ENCODE measurements around the gene FBXL16.

DNA sequence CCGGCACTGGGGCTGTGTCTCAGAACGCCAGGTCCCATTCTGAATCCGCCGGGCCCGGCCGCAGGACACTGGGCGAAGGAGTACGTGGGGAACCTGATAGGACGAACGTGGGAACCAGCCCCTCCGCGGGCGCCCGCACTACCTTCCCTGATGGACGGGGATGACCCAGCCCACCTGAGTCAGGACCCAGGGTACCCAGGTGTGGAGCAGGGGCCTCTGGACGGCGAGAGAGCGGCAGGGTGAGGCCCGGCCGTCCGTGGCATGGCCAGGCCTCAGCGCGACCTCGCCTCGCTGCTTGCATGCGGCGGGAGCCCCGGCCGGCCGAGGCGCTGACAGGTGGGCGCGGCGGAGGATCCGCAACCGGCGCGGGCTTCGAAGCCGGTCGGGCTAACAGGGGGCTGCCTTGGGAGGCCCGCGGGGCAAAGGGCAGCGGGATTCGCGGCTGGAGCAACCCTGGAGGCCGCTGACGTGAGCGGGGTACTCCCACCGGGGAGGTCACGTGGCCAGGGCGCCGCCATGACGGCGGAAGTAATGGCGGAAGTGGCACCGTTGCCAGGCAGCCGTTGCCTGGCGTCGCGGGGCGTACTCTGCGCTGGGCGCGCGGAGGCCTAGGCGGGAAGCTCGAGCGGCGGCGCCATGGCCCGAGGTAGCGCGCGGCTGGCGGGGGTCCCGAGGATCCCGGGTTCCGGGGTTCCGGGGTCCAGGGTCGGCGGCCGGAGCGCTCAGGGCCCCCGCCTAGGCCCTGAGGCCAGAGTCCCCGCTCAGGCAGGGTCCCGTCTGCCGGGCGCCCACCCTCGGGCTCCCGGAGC, 56.6 kb downstream of the FBXL16 start, which contains the start of gene WDR90:
- TF ChIP-seq TCF12 (IDR thresholded peaks at IDR 0.05; ENCODE audit: low read depth), result no peak; the same call in 1 of the 2 replicates
- TF ChIP-seq CEBPB (IDR thresholded peaks at IDR 0.05), result no peak
- peak; percentile 97 for TF ChIP-seq YY1 (IDR thresholded peaks at IDR 0.05; ENCODE audit: low read depth)
- no peak for TF ChIP-seq TEAD4 (IDR thresholded peaks at IDR 0.05)
- TF ChIP-seq NFIC (IDR thresholded peaks at IDR 0.05), result no peak
- TF ChIP-seq, protein P1, sequence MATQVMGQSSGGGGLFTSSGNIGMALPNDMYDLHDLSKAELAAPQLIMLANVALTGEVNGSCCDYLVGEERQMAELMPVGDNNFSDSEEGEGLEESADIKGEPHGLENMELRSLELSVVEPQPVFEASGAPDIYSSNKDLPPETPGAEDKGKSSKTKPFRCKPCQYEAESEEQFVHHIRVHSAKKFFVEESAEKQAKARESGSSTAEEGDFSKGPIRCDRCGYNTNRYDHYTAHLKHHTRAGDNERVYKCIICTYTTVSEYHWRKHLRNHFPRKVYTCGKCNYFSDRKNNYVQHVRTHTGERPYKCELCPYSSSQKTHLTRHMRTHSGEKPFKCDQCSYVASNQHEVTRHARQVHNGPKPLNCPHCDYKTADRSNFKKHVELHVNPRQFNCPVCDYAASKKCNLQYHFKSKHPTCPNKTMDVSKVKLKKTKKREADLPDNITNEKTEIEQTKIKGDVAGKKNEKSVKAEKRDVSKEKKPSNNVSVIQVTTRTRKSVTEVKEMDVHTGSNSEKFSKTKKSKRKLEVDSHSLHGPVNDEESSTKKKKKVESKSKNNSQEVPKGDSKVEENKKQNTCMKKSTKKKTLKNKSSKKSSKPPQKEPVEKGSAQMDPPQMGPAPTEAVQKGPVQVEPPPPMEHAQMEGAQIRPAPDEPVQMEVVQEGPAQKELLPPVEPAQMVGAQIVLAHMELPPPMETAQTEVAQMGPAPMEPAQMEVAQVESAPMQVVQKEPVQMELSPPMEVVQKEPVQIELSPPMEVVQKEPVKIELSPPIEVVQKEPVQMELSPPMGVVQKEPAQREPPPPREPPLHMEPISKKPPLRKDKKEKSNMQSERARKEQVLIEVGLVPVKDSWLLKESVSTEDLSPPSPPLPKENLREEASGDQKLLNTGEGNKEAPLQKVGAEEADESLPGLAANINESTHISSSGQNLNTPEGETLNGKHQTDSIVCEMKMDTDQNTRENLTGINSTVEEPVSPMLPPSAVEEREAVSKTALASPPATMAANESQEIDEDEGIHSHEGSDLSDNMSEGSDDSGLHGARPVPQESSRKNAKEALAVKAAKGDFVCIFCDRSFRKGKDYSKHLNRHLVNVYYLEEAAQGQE (IDR thresholded peaks at IDR 0.05; ENCODE audit: low read depth), result no peak
- TF ChIP-seq RAD21 (IDR thresholded peaks at IDR 0.05; ENCODE audit: low read depth), result no peak
- TF ChIP-seq TAF1 (IDR thresholded peaks at IDR 0.05; ENCODE audit: low read depth), result peak; percentile 71
- TF ChIP-seq, protein P2, sequence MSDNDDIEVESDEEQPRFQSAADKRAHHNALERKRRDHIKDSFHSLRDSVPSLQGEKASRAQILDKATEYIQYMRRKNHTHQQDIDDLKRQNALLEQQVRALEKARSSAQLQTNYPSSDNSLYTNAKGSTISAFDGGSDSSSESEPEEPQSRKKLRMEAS (IDR thresholded peaks at IDR 0.05), result peak; percentile 85
- 0 out of 2 replicates have a peak, but pooled peaks have one; percentile 62 for TF ChIP-seq EGR1 (IDR thresholded peaks at IDR 0.05)
- peak; percentile 99 for TF ChIP-seq USF1 (IDR thresholded peaks at IDR 0.05)
- TF ChIP-seq CREB1 (IDR thresholded peaks at IDR 0.05; ENCODE audit: low read depth), result peak; percentile 64; the same call in 1 of the 2 replicates

Measured in Ishikawa (cell line).